SK-N-SH (cell line): ENCODE results near the gene NUMB. TPM values are rescaled to one million over a fixed set of nuclear protein-coding genes. Genes with fewer than 3 reads are reported as not detected.

Source experiments
- CTCF ChIA-PET: fragments of 300-600, 350-600 bp; formaldehyde crosslinking; extraction: SDS; loops from one replicate; lab custom pipeline; 2021; lab: Yijun Ruan, JAX
- POLR2A ChIA-PET: fragments of 350-600 bp; sonication (Branson Sonifier 250); formaldehyde crosslinking; extraction: SDS; loops from one replicate; lab custom pipeline; 2020; ENCODE audit warnings: antibody characterized with exemption, inconsistent platforms; lab: Yijun Ruan, JAX
- DNase-seq: peaks from one replicate; pipeline ENCODE4 v3.0.0; 2012
- H2AFZ ChIP-seq: fragments of 200-600 bp; sonication (generic); 2 replicates; pipeline ENCODE4 v1.8.1; 2016; ENCODE audit warnings: antibody characterized with exemption, mild to moderate bottlenecking, low read depth
- H3F3A ChIP-seq: fragments of 200-600 bp; sonication (generic); replicated peaks from 2 replicates; pipeline ENCODE3; 2016; ENCODE audit warnings: antibody characterized with exemption, mild to moderate bottlenecking; ENCODE audit not compliant: insufficient read depth
- H3K27ac ChIP-seq, 2 experiments: fragments of 200-500 bp in 1 of 2; fragments of 200-600 bp in 1 of 2; sonication (Bioruptor generic) in 1 of 2; sonication (generic), shearing (Covaris generic) in 1 of 2; 2 replicates each; pipeline versions ENCODE4 v1.5.1 to v1.6.1; 2014 to 2016; ENCODE audit warnings: low read depth in 2 of 2, inconsistent platforms in 1 of 2, low read length in 1 of 2, mild to moderate bottlenecking in 1 of 2, mixed read lengths in 1 of 2
- H3K27me3 ChIP-seq: fragments of 200-600 bp; sonication (generic), shearing (Covaris generic); 2 replicates; pipeline ENCODE4 v1.6.1; 2016; ENCODE audit warnings: mixed run types; ENCODE audit not compliant: insufficient read depth
- H3K36me3 ChIP-seq, 2 experiments: fragments of 200-500 bp in 1 of 2; fragments of 200-600 bp in 1 of 2; sonication (Bioruptor generic) in 1 of 2; sonication (generic) in 1 of 2; replicated peaks in 1 of 2; 2 replicates each; pipeline versions ENCODE3 to v1.5.1; 2014 to 2016; ENCODE audit warnings: low read length in 1 of 2, mild to moderate bottlenecking in 1 of 2; ENCODE audit not compliant: insufficient read depth in 2 of 2, control insufficient read depth in 1 of 2
- H3K4me1 ChIP-seq, 2 experiments: fragments of 200-500 bp in 1 of 2; fragments of 200-600 bp in 1 of 2; sonication (Bioruptor generic) in 1 of 2; sonication (generic), shearing (Covaris generic) in 1 of 2; 2 replicates each; pipeline versions ENCODE4 v1.5.1 to v1.6.1; 2014 to 2016; ENCODE audit warnings: low read depth in 1 of 2, low read length in 1 of 2, mixed run types in 1 of 2; ENCODE audit not compliant: insufficient read depth in 2 of 2, control insufficient read depth in 1 of 2
- H3K4me2 ChIP-seq: fragments of 200-600 bp; sonication (generic), shearing (Covaris generic); 2 replicates; pipeline ENCODE4 v1.6.1; 2017; ENCODE audit warnings: mixed run types
- H3K4me3 ChIP-seq, 2 experiments: fragments of 200-500 bp in 1 of 2; fragments of 200-600 bp in 1 of 2; sonication (Bioruptor generic) in 1 of 2; sonication (generic), shearing (Covaris generic) in 1 of 2; 2 replicates each; pipeline versions ENCODE4 v1.5.1 to v1.8.1; 2014 to 2016; ENCODE audit warnings: low read depth in 2 of 2, inconsistent platforms in 1 of 2, low read length in 1 of 2, mild to moderate bottlenecking in 1 of 2, mixed read lengths in 1 of 2, moderate library complexity in 1 of 2
- H3K79me2 ChIP-seq: fragments of 200-600 bp; sonication (generic); 2 replicates; pipeline ENCODE4 v1.8.1; 2017; ENCODE audit warnings: mild to moderate bottlenecking; ENCODE audit not compliant: insufficient read depth
- H3K9ac ChIP-seq: fragments of 200-600 bp; sonication (generic); 2 replicates; pipeline ENCODE4 v1.6.1; 2017; ENCODE audit warnings: mixed run types
- H3K9me2 ChIP-seq: fragments of 200-600 bp; sonication (generic); 2 replicates; pipeline ENCODE4 v1.6.1; 2017; ENCODE audit warnings: mixed run types
- H3K9me3 ChIP-seq: fragments of 200-600 bp; sonication (generic); 2 replicates; pipeline ENCODE4 v1.6.1; 2017; ENCODE audit warnings: mixed run types, mild to moderate bottlenecking, moderate library complexity
- H4K20me1 ChIP-seq: fragments of 200-600 bp; sonication (generic); 2 replicates; pipeline ENCODE4 v1.6.1; 2017; ENCODE audit warnings: mild to moderate bottlenecking, mixed run types; ENCODE audit not compliant: insufficient read depth
- CHD2 ChIP-seq: fragments of 150-350 bp; IDR thresholded peaks from 2 replicates; pipeline ENCODE4 v1.6.1; 2018; ENCODE audit warnings: low read length; ENCODE audit not compliant: partially characterized antibody
- EZH2phosphoT487 ChIP-seq: fragments of 200-600 bp; sonication (generic); IDR thresholded peaks from 2 replicates; pipeline ENCODE4 v1.6.1; 2017; ENCODE audit warnings: low read depth, mixed run types, mild to moderate bottlenecking, antibody characterized with exemption, moderate library complexity, borderline replicate concordance
- FOSL2 ChIP-seq: IDR thresholded peaks from 2 replicates; pipeline ENCODE4 v1.4.0; 2012; ENCODE audit warnings: low read depth, mild to moderate bottlenecking, moderate library complexity, borderline replicate concordance
- GABPA ChIP-seq: IDR thresholded peaks from 2 replicates; pipeline ENCODE4 v1.4.0; 2012; ENCODE audit warnings: low read depth, mild to moderate bottlenecking
- IRF3 ChIP-seq: fragments of 150-350 bp; IDR thresholded peaks from 2 replicates; pipeline ENCODE4 v1.6.1; 2016; ENCODE audit warnings: mild to moderate bottlenecking, low read depth, low read length
- JUND ChIP-seq: IDR thresholded peaks from 2 replicates; pipeline ENCODE4 v1.4.0; 2012
- MEF2A ChIP-seq: IDR thresholded peaks from 2 replicates; pipeline ENCODE4 v1.4.0; 2012; ENCODE audit warnings: low read depth, borderline replicate concordance
- MXI1 ChIP-seq: IDR thresholded peaks from 2 replicates; pipeline ENCODE4 v1.6.1; 2012; ENCODE audit warnings: mild to moderate bottlenecking, low read depth, low read length, improper control_type of control experiment
- NFIC ChIP-seq: IDR thresholded peaks from 2 replicates; pipeline ENCODE4 v1.4.0; 2012; ENCODE audit warnings: borderline replicate concordance
- NRF1 ChIP-seq: IDR thresholded peaks from 2 replicates; pipeline ENCODE4 v1.6.1; 2012; ENCODE audit warnings: low read depth, mild to moderate bottlenecking, low read length
- PBX3 ChIP-seq: IDR thresholded peaks from 2 replicates; pipeline ENCODE4; 2012
- POLR2AphosphoS5 ChIP-seq: IDR thresholded peaks from 2 replicates; pipeline ENCODE4 v1.6.1; 2012; ENCODE audit warnings: low read depth, low read length
- RAD21 ChIP-seq: IDR thresholded peaks from 2 replicates; pipeline ENCODE4 v1.6.1; 2012; ENCODE audit warnings: mild to moderate bottlenecking, low read length
- RCOR1 ChIP-seq: fragments of 150-350 bp; IDR thresholded peaks from 2 replicates; pipeline ENCODE4 v1.6.1; 2017; ENCODE audit warnings: antibody characterized with exemption, low read length
- REST ChIP-seq: IDR thresholded peaks from 2 replicates; pipeline ENCODE4 v1.6.1; 2012; ENCODE audit warnings: mild to moderate bottlenecking, low read depth, low read length, moderate library complexity
- RXRA ChIP-seq: IDR thresholded peaks from 2 replicates; pipeline ENCODE4 v1.4.0; 2012; ENCODE audit warnings: low read depth, mild to moderate bottlenecking, borderline replicate concordance
- TCF12 ChIP-seq: IDR thresholded peaks from 2 replicates; pipeline ENCODE4 v1.4.0; 2012
- TEAD4 ChIP-seq: IDR thresholded peaks from 2 replicates; pipeline ENCODE4 v1.4.0; 2012; ENCODE audit warnings: mild to moderate bottlenecking, borderline replicate concordance; ENCODE audit not compliant: insufficient read depth
- USF2 ChIP-seq: fragments of 150-350 bp; IDR thresholded peaks from 2 replicates; pipeline ENCODE4 v1.6.1; 2017; ENCODE audit warnings: antibody characterized with exemption, low read length, low read depth, borderline replicate concordance
- YY1 ChIP-seq: IDR thresholded peaks from 2 replicates; pipeline ENCODE4 v1.4.0; 2012; ENCODE audit warnings: low read depth, mild to moderate bottlenecking
- WGBS: methylation state at CpG from one replicate; pipeline ENCODE4 v1.1.6; 2017; ENCODE audit warnings: low lambda C conversion rate; 5-methylcytosine and 5-hydroxymethylcytosine counted together
- polyA plus RNA-seq, 3 experiments: library from polyadenylated mRNA; depleted of rRNA; stranded (reverse); fragments of >200 nt; gene quantifications; 2 replicates each; pipeline ENCODE4 v1.2.3, GENCODE V29; 2012

The NUMB gene
- polyA plus RNA-seq, 1 of the 3 experiments (the other 2 are of a cell fraction) = 58.4 TPM

DNA sequence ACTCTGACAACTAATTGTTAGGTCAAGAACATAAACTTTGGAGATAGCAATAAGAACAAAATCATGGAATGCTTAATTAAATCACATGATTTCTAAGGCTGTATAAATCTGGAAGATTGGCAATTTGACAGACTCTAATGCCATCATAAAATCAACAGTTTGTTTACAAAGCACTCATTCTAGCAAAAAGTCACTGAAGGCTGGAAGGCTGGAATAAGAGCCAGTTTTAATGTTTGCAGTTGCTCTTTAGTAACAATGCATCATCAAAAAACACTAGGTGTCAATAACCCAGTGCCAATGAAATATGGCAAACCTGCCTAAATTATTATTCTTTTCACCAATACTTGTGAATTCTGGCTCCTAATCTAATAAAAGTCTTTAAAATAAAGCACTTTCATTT is 65.0 kb downstream of the NUMB start:
- Histone ChIP-seq H3K27me3 (no peaks in the 10 kb centered on the region), H3K4me1 (peaks cover 0 to 2% of the 10 kb centered on the region in 2 experiments; a peak in 1 of 4 replicates), H3K27ac (no peak overlapping the region), H3K9me2 (no peaks in the 10 kb centered on the region), H3K4me3 (no peak overlapping the region), H2AFZ (no peak overlapping the region), H3K36me3 (peaks cover 0 to 4% of the 10 kb centered on the region in 2 experiments), H4K20me1 (peaks cover 6% of the 10 kb centered on the region; the same call in 1 of the 2 replicates), H3F3A (peaks cover 7% of the 10 kb centered on the region), H3K9ac (no peak overlapping the region), H3K9me3 (no peaks in the 10 kb centered on the region), H3K4me2 (no peak overlapping the region), H3K79me2 (peaks cover 55% of the 10 kb centered on the region)
- ChIA-PET POLR2A (no interaction called here), CTCF (no interaction called here)
- no peak for DNase-seq
- TF ChIP-seq TCF12 = no peak
- no peak for TF ChIP-seq RXRA
- no peak for TF ChIP-seq YY1
- TF ChIP-seq MXI1 = no peak
- no peak for TF ChIP-seq PBX3
- TF ChIP-seq TEAD4 = no peak
- no peak for TF ChIP-seq NFIC
- no peak for TF ChIP-seq POLR2AphosphoS5
- no peak for TF ChIP-seq RAD21
- TF ChIP-seq JUND = no peak
- TF ChIP-seq FOSL2 = no peak

GRCh38 chr14:73392329-73393257 is 65.8 kb downstream of the NUMB start:
- Histone ChIP-seq H3K4me1 (peaks cover 0 to 2% of the 10 kb centered on the region in 2 experiments; a peak in 1 of 4 replicates), H3K9ac (no peak overlapping the region), H3K9me3 (no peaks in the 10 kb centered on the region), H4K20me1 (peaks cover 3% of the 10 kb centered on the region; the same call in 1 of the 2 replicates), H3F3A (peaks cover 7% of the 10 kb centered on the region), H3K9me2 (no peaks in the 10 kb centered on the region), H3K79me2 (peaks cover 56% of the 10 kb centered on the region), H3K27ac (no peak overlapping the region), H3K36me3 (peaks cover 0 to 4% of the 10 kb centered on the region in 2 experiments), H3K4me2 (no peak overlapping the region), H2AFZ (no peak overlapping the region), H3K4me3 (no peak overlapping the region), H3K27me3 (no peaks in the 10 kb centered on the region)
- 88% methylated on average over 4 of the region's 4 CpGs for WGBS
- ChIA-PET POLR2A (no interaction called here), CTCF (interaction anchor here (0.6 to 1.0 kb wide), 2 partner anchors 97 to 339 kb away, joined by 3 to 4 read pairs; no protein-coding TSS in a partner anchor)
- DNase-seq = no peak
- TF ChIP-seq IRF3 (no peak), GABPA (no peak), NRF1 (no peak), USF2 (no peak), TEAD4 (no peak), JUND (no peak), MEF2A (no peak), RAD21 (no peak), CHD2 (no peak), TCF12 (no peak), REST (no peak), EZH2phosphoT487 (no peak), RCOR1 (no peak)
